Liver (tissue), 9 donors: ENCODE data around the gene LRFN5. TPM values are rescaled to one million over a fixed set of nuclear protein-coding genes. Genes with fewer than 3 reads are reported as not detected.

Source experiments
- DNase-seq: peaks from one replicate; pipeline ENCODE4 v3.0.0-alpha.2; 2017; ENCODE audit warnings: low spot score
- H3K27ac ChIP-seq, 2 donors: one replicate each; pipeline ENCODE4 v1.7.0; 2013; ENCODE audit warnings: inconsistent platforms in 2 of 2, low read length in 2 of 2, control low read depth in 1 of 2, low read depth in 1 of 2, mild to moderate bottlenecking in 1 of 2
- H3K27me3 ChIP-seq, 4 donors: one replicate each; pipeline versions ENCODE4 v1.6.1 to v1.7.0; 2013; ENCODE audit warnings: low read length in 3 of 4, inconsistent platforms in 1 of 4, mild to moderate bottlenecking in 1 of 4, moderate library complexity in 1 of 4; ENCODE audit not compliant: control insufficient read depth in 4 of 4, insufficient read depth in 4 of 4
- H3K36me3 ChIP-seq, 4 donors: one replicate each; pipeline versions ENCODE4 v1.6.1 to v1.7.0; 2013; ENCODE audit warnings: low read length in 3 of 4, mild to moderate bottlenecking in 3 of 4, low read depth in 1 of 4, moderate library complexity in 1 of 4; ENCODE audit not compliant: control insufficient read depth in 4 of 4, insufficient read depth in 3 of 4
- H3K4me1 ChIP-seq, 4 donors: one replicate each; pipeline versions ENCODE4 v1.6.1 to v1.7.0; 2013; ENCODE audit warnings: low read length in 3 of 4, mild to moderate bottlenecking in 3 of 4, moderate library complexity in 1 of 4; ENCODE audit not compliant: control insufficient read depth in 4 of 4, insufficient read depth in 4 of 4
- H3K4me3 ChIP-seq, 3 donors: one replicate each; pipeline versions ENCODE4 v1.6.1 to v1.7.0; 2013; ENCODE audit warnings: low read length in 3 of 3, control low read depth in 1 of 3, low read depth in 1 of 3, mild to moderate bottlenecking in 1 of 3
- H3K9ac ChIP-seq, 2 donors: one replicate each; pipeline ENCODE4 v1.7.0; 2013; ENCODE audit warnings: low read length in 2 of 2, mild to moderate bottlenecking in 2 of 2, moderate library complexity in 2 of 2, control low read depth in 1 of 2, low read depth in 1 of 2
- H3K9me3 ChIP-seq, 4 donors: one replicate each; pipeline versions ENCODE4 v1.6.1 to v1.7.0; 2013; ENCODE audit warnings: low read length in 3 of 4; ENCODE audit not compliant: control insufficient read depth in 4 of 4
- ATF3 ChIP-seq: IDR thresholded peaks from 2 replicates; pipeline ENCODE4 v1.6.1; 2016; ENCODE audit warnings: antibody characterized with exemption
- CTCF ChIP-seq: fragments of 150-350 bp; IDR thresholded peaks from 2 replicates; pipeline ENCODE4 v1.5.1; 2017; ENCODE audit warnings: improper control_type of control experiment, low read depth, low read length; ENCODE audit not compliant: missing input control
- EGR1 ChIP-seq, 2 donors: IDR thresholded peaks; 2 replicates each; pipeline ENCODE4 v1.6.1; 2016 to 2018; ENCODE audit warnings: antibody characterized with exemption in 2 of 2, low read depth in 2 of 2
- FOXA1 ChIP-seq: IDR thresholded peaks from 2 replicates; pipeline ENCODE4 v1.6.1; 2016; ENCODE audit warnings: antibody characterized with exemption
- FOXA2 ChIP-seq: IDR thresholded peaks from 2 replicates; pipeline ENCODE4 v1.6.1; 2016; ENCODE audit warnings: antibody characterized with exemption
- GABPA ChIP-seq, 2 donors: IDR thresholded peaks in 1 of 2; conservative IDR thresholded peaks in 1 of 2; 2 replicates each; pipeline ENCODE4 v1.6.1; 2016; ENCODE audit warnings: antibody characterized with exemption in 2 of 2, mild to moderate bottlenecking in 1 of 2, moderate library complexity in 1 of 2
- HNF4A ChIP-seq, 2 donors: conservative IDR thresholded peaks; 2 replicates each; pipeline ENCODE4 v1.6.1; 2016; ENCODE audit warnings: antibody characterized with exemption in 2 of 2, mild to moderate bottlenecking in 2 of 2
- HNF4G ChIP-seq: IDR thresholded peaks from 2 replicates; pipeline ENCODE4 v1.6.1; 2016; ENCODE audit warnings: antibody characterized with exemption
- JUND ChIP-seq, 2 donors: IDR thresholded peaks; 2 replicates each; pipeline ENCODE4 v1.6.1; 2016; ENCODE audit warnings: antibody characterized with exemption in 2 of 2
- NR2F2 ChIP-seq: IDR thresholded peaks from 2 replicates; pipeline ENCODE4 v1.6.1; 2016; ENCODE audit warnings: antibody characterized with exemption
- RAD21 ChIP-seq, 2 donors: IDR thresholded peaks; 2 replicates each; pipeline ENCODE4 v1.6.1; 2016; ENCODE audit warnings: antibody characterized with exemption in 2 of 2, mild to moderate bottlenecking in 2 of 2
- REST ChIP-seq: IDR thresholded peaks from 2 replicates; pipeline ENCODE4 v1.6.1; 2016; ENCODE audit warnings: antibody characterized with exemption, mild to moderate bottlenecking
- RXRA ChIP-seq, 2 donors: IDR thresholded peaks; 2 replicates each; pipeline ENCODE4 v1.6.1; 2017 to 2018; ENCODE audit warnings: antibody characterized with exemption in 2 of 2, mild to moderate bottlenecking in 1 of 2
- SP1 ChIP-seq: IDR thresholded peaks from 2 replicates; pipeline ENCODE4 v1.6.1; 2018; ENCODE audit warnings: antibody characterized with exemption, mild to moderate bottlenecking
- TAF1 ChIP-seq: conservative IDR thresholded peaks from 2 replicates; pipeline ENCODE4 v1.6.1; 2016; ENCODE audit warnings: antibody characterized with exemption, mild to moderate bottlenecking
- YY1 ChIP-seq: IDR thresholded peaks from 2 replicates; pipeline ENCODE4 v1.6.1; 2016; ENCODE audit warnings: antibody characterized with exemption, mild to moderate bottlenecking
- ZBTB33 ChIP-seq: IDR thresholded peaks from 2 replicates; pipeline ENCODE4 v1.6.1; 2016; ENCODE audit warnings: antibody characterized with exemption
- WGBS: extraction: QIAGEN DNeasy Blood & Tissue Kit; methylation state at CpG from one replicate; pipeline ENCODE4 v1.1.7; 2013; 5-methylcytosine and 5-hydroxymethylcytosine counted together
- polyA plus RNA-seq, 2 donors: library from polyadenylated mRNA; stranded (reverse) in 1 of 2; unstranded in 1 of 2; fragments of 200-250 nt in 1 of 2; fragments of >200 nt in 1 of 2; fragmentation: Nextera tagmentation in 1 of 2; extraction: Ambion mirVana in 1 of 2; gene quantifications; one replicate each; pipeline versions ENCODE4 v1.2.1 to v1.2.3, GENCODE V29; 2013 to 2015
- total RNA-seq, 2 donors: library from RNA; depleted of rRNA; stranded (reverse); fragments of >200 nt; gene quantifications; one replicate each; pipeline ENCODE4 v1.2.3, GENCODE V29; 2014
- TF ChIP-seq, protein P1 (sequence below): IDR thresholded peaks from 2 replicates; pipeline ENCODE4 v1.6.1; 2016; ENCODE audit warnings: antibody characterized with exemption
- donor health status: healthy.
- donor health status: healthy.
- donor health status: healthy.
- donor health status: healthy.
- donor health status: healthy.

Gene LRFN5
- total and polyA plus RNA-seq, 4 donors: 0.07 to 0.23 (median 0.08) TPM; not detected in 1

- 90% methylated on average over 2 of the region's 2 CpGs for WGBS
- Histone ChIP-seq H3K9me3 (no peaks in the 10 kb centered on the region), H3K27me3 (peaks cover 0 to 2% (median 0%) of the 10 kb centered on the region in 4 donors), H3K9ac (no peak overlapping the region), H3K27ac (no peak overlapping the region), H3K4me3 (no peak overlapping the region), H3K4me1 (no peaks in the 10 kb centered on the region), H3K36me3 (no peaks in the 10 kb centered on the region)
- TF ChIP-seq YY1: no peak
- no peak for DNase-seq
These were observed 37.7 kb upstream of the LRFN5 start for GRCh38 chr14:41568979-41569378.

- no peak for DNase-seq
- TF ChIP-seq, protein P1, sequence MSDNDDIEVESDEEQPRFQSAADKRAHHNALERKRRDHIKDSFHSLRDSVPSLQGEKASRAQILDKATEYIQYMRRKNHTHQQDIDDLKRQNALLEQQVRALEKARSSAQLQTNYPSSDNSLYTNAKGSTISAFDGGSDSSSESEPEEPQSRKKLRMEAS: no peak
- no peak for TF ChIP-seq RAD21 (IDR thresholded peaks at IDR 0.05)
- no peak for TF ChIP-seq HNF4G
- no peak for TF ChIP-seq GABPA (IDR thresholded peaks at IDR 0.05 in 1 of 2, conservative IDR thresholded peaks at IDR 0.05 in 1 of 2)
- no peak for TF ChIP-seq TAF1
- no peak overlapping the region for H3K4me3 ChIP-seq
These were observed 36.1 kb upstream of the LRFN5 start for GRCh38 chr14:41570415-41571155.

DNA sequence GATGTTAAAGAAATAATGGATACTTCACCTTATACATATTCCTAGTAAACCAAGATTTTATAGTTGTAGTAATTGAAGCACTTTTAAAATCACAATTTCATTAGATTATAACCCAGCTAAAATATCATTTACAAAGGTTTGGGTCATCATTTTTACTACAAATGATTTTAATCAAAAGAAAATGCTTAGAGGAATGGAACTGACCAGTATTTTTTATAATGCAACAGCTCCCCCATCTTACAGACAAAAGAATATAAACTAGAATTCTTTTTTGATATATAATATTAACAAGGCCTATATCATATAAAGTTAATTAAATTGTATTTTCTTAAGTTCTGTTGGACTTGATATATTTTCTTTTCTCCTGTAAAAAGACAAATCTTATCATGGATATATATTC, 20.4 kb upstream of the LRFN5 start:
- no peak for TF ChIP-seq ATF3
- TF ChIP-seq HNF4A (conservative IDR thresholded peaks at IDR 0.05): no peak
- no peak for TF ChIP-seq ZBTB33
- no peak for TF ChIP-seq NR2F2
- TF ChIP-seq TAF1: no peak
- TF ChIP-seq, protein P1: no peak
- TF ChIP-seq CTCF: no peak
- TF ChIP-seq EGR1 (IDR thresholded peaks at IDR 0.05; ENCODE audit: low read depth in 2 of 2): no peak
- TF ChIP-seq SP1: no peak
- no peak for TF ChIP-seq REST
- TF ChIP-seq YY1: no peak
- no peak for TF ChIP-seq RAD21 (IDR thresholded peaks at IDR 0.05)
- TF ChIP-seq GABPA (IDR thresholded peaks at IDR 0.05 in 1 of 2, conservative IDR thresholded peaks at IDR 0.05 in 1 of 2): no peak
- TF ChIP-seq HNF4G: no peak
- no peak for TF ChIP-seq FOXA2
- no peak for TF ChIP-seq RXRA (IDR thresholded peaks at IDR 0.05)
- TF ChIP-seq JUND (IDR thresholded peaks at IDR 0.05): no peak
- TF ChIP-seq FOXA1: no peak
- Histone ChIP-seq H3K9me3 (no peaks in the 10 kb centered on the region), H3K4me1 (no peaks in the 10 kb centered on the region), H3K4me3 (no peak overlapping the region), H3K27me3 (no peaks in the 10 kb centered on the region), H3K27ac (no peak overlapping the region), H3K9ac (no peak overlapping the region), H3K36me3 (no peaks in the 10 kb centered on the region)
- no peak for DNase-seq

More at GRCh38 chr14:41570415-41571155, 36.1 kb upstream of the LRFN5 start:
- H3K9ac ChIP-seq: no peak overlapping the region
- WGBS: 52% methylated on average over 5 of the region's 5 CpGs
- peaks cover 0 to 2% (median 0%) of the 10 kb centered on the region in 4 donors for H3K27me3 ChIP-seq
- H3K4me1 ChIP-seq: no peaks in the 10 kb centered on the region
- no peaks in the 10 kb centered on the region for H3K36me3 ChIP-seq
- H3K9me3 ChIP-seq: no peaks in the 10 kb centered on the region
- H3K27ac ChIP-seq: no peak overlapping the region
